CD4-positive, alpha-beta T cell treated with Interleukin-17A for 4 hours (primary cell): ENCODE data around the gene CIROP.

Experiments used
- DNase-seq: peaks from one replicate; pipeline ENCODE4 v3.0.0-alpha.2; 2020; ENCODE audit warnings: mixed read lengths

Gene CIROP, protein sequence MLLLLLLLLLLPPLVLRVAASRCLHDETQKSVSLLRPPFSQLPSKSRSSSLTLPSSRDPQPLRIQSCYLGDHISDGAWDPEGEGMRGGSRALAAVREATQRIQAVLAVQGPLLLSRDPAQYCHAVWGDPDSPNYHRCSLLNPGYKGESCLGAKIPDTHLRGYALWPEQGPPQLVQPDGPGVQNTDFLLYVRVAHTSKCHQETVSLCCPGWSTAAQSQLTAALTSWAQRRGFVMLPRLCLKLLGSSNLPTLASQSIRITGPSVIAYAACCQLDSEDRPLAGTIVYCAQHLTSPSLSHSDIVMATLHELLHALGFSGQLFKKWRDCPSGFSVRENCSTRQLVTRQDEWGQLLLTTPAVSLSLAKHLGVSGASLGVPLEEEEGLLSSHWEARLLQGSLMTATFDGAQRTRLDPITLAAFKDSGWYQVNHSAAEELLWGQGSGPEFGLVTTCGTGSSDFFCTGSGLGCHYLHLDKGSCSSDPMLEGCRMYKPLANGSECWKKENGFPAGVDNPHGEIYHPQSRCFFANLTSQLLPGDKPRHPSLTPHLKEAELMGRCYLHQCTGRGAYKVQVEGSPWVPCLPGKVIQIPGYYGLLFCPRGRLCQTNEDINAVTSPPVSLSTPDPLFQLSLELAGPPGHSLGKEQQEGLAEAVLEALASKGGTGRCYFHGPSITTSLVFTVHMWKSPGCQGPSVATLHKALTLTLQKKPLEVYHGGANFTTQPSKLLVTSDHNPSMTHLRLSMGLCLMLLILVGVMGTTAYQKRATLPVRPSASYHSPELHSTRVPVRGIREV

DNA sequence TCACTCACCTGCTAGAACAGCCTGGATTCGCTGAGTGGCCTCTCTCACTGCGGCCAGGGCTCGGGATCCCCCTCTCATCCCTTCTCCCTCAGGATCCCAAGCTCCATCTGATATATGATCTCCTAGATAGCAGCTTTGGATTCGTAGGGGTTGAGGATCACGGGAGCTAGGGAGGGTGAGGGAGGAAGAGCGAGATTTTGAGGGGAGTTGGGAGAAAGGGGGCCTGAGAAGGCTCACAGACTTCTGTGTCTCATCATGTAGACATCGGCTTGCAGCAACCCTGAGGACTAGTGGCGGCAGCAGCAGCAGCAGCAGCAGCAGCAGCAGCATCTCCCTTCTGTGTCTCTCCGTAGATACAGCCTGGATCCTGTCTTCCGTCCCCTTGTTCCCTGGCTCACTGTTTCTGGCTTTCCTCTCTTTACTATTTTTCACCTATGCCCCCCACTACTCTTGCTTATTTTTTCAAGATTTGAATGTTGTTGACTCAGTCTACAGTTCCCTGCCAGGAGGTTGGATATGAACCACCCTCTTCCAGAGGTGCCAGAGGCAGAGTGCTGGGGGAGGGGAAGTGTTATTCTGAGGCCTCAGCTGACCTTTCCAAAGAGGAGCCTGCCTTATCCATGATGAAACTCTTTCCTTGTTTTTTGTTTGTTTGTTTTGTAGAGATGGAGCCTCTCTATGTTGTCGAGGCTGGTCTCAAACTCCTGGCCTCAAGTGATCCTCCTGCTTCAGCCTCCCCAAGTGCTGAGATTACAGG lies at the start of gene CIROP:
Gene CIROP (minus strand): TSS at position 399 of the 757 bp plus-strand sequence. CDS start 69 bp downstream, at position 330.
- DNase-seq = no peak

DNA sequence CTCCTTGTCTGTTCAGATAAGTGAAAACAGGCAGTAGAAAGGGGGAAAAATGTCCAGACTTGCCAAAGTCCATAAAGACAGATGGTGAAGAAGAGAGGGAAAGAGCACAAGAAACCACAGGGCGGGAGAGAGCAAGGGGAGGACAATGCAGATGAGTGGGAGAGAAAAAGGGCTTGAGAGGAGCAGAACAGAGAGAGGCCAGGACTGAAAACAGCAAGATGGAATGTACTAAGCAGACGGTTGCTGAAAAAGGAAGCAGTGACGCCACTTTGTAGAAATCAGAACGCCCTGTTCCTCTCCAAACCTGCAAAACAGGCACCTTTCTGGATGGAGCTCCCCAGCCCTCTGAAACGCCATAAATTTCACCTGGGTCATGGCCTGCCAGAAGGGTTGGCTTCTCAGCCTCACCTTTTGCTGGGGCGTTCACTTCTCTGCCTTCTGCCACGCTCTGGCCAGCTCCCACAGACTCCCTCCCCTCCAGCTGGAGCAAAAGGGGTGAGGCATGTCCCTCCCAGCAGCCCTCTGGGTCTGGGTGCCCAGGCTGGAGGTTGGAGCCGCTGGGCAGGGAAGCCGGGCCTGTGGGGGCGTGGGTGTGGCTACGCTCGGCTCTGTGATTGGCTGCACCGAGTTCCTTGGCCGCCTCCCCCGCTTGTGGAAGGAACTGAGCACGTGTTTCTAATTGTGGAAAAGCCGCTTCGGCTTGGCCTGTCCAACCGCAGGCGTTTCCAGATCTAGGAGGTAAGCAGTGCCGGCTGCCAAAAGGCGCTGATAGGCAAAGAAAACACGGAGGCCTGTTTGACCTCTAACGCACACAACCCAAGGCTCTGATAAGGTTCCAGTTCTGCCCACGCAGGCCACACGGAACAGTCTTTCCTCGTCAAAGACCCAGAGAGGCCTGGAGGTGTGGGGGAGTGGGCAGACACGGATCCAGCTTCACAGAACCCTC lies 49.3 kb upstream of the CIROP start:
- no peak for DNase-seq

DNA sequence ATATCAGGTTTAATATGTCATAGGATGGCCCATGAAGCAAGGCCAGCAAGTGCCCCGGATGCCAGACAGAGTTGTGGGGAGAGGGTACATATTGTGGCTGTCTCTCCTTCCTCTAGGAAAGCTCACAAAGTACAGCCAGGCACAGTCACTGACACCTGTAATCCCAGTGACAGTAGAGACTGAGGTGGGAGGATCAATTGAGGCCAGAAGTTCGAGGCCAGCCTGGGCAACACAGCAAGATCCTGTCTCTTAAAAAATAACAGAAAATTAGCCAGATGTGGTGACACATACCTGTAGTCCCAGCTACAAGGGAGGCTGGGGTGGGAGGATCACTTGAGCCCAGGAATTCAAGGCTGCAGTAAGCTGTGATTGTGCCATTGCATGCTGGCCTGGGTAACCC lies 46.6 kb upstream of the CIROP start:
- DNase-seq = no peak

DNA sequence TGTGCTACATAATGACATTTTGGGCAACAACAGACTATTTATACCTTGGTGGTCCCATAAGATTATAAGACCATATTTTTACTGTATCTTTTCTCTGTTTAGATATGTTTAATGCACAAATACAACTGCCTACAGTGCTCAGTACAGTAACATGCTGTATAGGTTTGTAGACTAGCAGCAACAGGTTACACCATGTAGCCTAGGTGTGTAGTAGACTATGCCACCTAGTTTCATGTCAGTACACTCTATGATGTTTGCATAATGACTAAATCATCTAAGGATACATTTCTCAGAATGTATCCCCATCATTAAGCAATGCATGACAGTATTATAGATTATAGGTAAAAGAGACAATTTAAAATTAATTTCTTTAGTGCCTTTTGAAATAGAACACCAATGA lies 45.0 kb upstream of the CIROP start:
- DNase-seq = no peak

DNA sequence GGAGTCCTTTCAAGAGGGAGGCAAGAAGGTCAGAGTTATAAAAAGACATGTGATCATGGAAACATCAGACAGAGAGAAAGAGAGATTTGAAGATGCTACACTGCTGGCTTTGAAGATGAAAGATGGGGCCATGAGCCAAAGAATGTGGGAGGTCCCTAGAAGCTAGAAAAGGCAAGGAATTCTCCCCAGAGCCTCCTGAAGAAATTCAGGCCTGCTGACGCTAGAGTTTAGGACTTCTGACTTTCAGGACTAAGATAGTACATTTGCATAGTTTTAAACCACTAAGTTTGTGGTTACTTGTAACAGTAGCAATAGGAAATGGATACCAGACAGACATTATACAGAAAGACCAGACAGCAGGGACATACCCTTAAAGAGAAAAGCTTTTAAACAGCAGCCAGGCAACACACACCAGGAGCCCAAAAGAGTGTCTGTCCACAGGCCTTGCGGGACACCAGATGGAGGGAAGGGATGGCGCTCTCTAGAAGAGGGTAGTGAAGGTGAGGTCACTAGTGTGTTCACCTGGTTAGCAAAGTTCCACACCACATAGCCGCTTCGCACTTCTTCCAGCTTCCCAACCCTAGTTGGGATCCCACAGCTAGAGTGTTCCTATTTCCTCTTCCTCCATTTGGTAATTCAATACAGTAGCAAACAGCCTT lies 43.9 kb upstream of the CIROP start:
- DNase-seq = no peak

DNA sequence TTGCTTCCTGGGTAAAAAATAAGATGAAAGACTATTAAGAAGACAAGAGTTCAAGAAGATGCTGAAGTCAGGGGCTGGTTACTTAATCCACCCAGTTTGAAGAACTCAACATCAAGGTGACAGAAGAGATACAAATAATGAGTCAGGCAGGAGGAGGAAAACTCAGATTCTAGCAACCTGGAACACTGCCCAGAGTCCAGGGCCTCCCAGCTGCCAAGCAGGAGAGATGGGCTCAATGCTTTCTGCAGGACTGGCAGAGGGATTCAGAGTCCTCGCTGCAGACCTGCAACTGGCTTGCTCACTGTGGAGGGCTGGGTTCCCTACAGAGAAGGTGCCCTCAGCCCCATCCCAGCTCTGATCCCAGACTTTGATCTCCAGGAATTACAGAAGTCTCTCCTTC lies 42.9 kb upstream of the CIROP start:
- DNase-seq = no peak

DNA sequence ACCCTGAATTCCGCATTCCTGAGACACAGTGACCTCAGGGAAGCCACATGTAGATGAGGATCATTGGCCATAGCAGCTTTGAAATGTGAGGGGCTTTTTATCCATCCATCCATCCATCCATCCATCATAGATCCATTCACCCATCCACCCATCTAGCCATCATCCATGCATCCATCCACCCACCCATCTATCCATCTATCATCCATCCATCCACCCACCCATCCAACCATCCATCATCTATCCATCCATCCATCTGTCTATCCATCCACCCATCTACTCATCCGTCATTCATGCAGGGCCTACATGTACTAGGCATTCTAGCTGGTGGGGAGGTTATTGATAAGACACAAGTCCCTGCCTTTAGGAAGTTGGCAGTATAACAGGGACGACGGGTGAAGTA lies 42.2 kb upstream of the CIROP start:
- no peak for DNase-seq

DNA sequence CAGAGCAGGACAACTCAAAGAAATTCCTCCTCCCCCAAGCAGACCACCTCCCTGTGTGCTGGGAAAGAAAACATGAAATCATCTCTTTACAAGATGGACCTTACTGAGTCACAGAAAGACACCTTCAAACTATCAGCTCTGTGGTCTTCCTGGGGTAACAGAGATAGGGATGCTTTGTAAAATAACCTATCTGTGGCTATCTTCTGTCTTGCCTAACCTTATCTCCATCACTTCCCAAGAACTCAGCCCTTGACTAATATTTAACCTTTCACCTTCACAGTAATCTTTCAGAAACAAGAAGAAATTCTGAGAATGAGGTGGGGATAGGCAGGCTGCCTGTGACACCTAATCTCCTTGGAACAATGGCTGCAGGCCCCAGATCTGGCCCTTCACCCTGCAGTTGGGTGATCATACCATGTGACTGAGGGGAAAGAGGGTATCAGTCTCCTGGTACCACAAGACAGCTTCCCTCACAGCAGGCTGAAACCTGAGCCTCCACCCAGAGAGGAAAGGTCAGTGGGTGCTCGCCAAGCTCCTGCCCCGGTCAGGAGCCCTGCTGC lies 41.6 kb upstream of the CIROP start:
- DNase-seq = no peak

DNA sequence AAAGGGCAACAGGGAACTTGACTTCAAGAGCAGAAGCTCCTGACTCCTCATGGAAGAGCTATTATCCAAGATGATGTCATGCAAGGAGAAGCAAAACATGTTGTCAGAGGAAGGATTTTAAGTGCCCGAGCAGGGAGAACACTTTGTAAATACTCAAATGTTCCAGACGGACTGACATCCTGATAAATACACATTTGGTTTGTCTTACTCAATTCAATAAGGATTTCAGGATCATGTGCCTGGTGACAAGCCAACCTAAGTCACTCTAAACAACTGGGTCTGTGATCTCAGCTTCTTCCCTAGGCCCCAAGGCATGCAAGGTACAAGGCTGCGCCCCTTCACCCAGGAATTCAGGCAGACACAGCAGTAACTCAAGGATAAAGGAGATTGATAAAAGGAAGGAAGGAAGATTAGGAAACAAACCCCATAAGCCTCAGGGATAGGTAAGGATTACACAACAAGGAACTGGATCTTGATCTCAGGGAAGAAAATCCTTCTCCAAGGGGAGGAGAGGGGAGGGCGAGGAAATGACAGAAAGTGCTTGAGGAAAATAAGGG lies 41.1 kb upstream of the CIROP start:
- DNase-seq = no peak

DNA sequence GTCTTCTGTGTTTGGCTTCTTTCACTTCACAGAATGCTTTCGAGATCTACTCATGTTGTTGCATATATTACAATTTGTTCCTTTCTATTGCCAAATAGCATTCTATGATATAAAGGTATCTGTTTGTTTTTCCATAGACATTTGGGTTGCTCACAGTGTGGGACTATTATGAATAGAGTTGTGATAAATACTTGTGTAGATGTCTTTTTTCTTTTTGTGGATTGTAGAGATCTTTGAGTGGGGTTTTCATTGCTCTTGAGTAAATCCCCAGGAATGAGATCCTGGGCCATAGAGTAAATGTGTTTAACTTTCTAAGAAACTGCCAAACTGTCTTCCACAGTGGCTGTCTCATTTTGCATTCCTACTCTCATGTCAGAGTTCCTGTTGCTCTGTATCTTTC lies 39.1 kb upstream of the CIROP start:
- DNase-seq = no peak

DNA sequence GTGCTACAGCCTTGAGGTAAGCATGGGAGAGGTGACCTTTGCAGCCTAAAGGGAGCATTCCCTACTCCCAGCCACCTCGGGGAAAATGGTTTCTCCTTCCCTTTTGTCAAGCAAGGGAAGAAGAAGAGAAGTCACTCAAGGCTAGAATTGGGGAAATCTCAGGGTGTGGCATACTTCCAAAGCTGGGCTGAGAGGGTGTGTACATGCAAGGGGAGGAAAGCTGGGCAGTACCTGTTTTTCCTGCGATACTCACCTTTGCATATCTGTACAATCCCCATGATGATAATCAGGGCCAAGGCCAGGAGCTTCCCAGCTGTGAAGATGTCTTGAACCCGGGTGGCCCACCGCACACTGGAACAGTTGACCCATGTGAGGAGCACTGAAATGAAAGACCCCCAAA lies 38.0 kb upstream of the CIROP start:
- DNase-seq = no peak

DNA sequence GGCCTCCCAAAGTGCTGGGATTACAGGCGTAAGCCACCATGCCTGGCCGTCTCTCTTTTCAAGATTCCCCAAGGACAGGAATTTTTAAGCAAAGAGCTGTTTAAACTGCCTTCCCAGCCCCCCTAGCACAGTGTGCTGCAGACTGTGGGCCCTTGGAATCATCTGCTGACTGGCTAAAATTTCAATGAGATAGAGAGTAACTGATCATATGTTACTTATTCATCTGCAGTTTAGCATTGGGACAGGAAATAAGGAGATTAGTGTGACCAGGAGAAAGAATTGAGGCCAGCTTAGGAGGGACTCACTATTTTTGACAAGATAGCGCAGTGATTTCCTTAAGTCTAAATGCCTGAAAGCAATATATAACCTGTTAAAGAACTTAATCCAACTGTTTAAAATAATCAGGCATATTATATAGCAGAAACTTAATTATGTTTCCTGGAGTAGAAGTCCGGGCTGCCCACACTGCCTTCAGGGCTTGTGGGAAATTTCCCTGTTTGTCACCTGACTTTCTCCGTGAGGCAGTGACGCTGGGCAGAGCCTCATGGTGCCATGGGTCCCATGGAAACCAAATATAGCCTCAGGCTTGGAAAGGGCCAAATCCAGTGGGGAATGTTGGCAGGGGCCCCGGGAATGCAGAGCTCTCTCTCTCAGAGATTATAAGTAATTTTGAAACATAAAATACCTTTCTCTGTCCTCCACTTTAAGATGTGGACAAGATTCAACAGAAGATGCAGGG lies 37.1 kb upstream of the CIROP start:
- DNase-seq = no peak

DNA sequence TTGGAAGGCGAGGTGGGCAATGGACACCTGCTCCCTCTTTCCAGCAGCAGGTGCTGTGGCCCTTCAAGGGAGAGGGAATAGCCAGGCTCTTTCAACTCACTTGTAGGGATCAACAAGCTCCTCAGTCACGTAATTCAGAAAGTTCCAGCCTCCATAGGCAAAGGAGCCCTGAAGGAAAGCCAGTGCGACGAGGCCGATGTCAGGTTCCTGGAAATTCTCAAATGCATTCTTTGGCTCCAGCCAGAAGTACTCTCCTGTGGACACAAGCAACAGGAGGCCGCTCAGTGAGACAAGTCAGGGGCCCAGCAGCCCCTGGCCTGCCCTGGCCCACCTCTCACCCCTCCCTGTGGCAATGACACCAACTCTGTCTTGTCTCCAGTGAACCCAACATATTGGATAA lies 35.6 kb upstream of the CIROP start:
- DNase-seq = no peak

DNA sequence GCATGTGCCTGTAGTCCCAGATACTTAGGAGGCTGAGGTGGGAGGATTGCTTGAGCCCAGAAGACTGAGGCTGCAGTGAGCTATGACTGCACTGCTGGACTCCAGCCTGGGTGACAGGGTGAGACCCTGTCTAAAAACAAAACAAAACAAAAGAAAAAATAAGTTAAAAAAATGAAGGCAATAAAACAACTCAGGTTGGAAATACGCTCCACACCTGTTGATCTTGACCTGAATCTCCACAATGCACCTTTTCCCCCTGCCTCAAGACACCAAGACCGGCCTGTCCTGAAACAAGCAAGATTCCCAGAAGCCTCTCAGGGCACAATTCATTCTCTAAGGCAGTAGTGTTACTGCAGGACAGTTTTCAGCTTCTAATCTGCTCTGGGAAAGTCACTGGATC lies 35.1 kb upstream of the CIROP start:
- no peak for DNase-seq

DNA sequence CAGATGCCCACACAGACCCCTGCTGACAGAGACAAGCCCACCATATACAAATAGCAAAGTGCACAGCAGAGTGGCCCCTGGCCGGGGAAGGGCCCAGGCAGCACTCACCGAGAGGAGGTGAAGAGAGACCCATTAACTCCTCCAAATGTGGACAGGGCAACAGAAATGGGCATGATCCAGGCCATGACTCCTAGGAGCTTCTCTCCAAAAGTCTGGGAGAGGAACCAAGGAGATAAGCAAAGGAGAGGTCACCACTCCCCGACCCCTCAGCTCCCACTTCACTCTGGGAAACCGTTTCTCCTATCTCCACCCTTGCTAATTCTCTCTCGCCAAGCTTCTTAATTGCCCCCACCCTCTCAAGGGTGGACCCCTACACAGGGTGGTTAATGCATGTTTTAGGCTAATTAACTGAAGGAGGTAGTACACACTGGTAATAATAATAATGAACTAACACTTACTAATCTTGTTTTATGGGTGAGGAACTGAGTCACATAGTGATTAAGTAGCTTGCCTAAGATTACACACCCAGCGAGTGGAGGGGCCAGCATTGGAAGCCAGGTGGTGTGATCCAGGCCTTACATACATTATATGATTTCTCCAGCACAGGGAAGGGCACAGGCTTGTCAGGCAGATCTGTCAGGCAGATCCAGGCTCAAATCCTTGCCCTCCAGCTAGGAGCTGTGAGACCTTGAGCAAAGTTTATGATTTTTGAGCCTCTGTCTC lies 33.2 kb upstream of the CIROP start:
- no peak for DNase-seq

DNA sequence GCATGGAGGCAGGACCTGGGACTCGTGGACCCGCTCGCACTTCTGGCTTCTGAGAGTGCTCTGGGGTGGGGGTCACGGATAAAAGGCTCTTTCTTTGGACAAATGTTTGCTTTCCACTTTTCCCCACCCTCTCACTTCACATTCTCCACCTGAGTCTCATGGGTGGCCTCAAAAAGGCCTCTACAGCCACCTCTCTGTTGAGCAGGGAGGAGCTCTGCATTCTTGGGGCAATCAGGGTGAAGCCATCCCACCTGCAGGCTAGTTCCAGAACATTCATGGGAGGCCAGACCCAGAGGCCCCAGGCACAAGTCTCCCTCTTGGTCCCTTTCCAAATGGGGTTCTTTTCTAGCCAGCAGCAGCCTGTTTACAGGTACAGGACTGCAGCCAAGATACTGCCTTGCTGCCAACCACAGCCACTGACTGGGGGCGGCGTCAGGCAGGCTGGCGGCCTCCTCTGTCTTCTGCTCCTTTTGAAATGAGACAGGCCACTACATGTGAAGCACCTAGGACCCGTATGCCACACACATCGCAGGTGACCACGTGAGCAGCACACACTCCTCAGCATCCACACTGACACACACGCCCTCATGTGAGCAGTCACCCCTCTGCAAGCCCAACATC lies 32.5 kb upstream of the CIROP start:
- no peak for DNase-seq

DNA sequence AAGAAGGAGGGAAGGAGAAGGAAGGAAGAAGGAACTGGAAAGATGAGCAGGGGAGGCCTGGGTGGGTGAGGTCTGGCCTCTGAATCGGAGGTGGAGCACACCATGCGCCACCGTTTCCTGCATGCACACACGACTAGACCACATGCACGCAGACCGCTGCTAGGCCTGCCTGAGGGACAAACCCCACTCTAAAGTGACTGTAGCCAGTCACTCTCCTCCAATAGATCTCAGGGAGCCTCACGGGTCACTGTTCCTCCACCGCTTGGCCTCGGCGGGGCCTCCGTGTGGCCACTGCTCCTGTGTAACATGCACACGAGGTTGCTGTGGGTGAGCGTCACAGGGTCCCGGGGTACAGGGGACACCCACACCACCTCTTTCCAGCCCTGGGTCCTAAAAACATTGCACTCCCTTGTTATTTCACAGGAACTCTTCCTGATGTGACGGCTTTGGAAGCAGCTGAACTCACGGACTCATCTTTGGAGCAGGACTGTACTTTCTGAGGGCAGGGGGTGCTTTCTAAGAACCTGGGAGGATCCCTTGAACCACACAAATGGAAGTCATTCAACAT lies 31.9 kb upstream of the CIROP start:
- no peak for DNase-seq

DNA sequence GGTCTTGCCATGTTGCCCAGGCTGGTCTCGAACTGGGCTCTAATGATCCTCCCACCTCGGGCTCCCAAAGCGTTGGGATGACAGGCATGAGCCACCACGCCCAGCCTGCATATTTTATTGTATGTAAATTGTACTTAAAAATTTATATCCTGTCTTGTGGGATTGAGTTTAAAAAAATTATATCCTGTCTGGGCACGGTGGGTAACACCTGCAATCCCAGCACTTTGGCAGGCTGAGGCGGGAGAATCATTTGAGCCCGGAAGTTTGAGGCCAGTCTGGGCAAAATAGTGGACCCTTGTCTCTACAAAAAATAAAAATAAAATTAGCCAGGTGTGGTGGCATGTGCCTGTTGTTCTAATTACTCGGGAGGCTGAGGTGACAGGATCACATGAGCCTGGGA lies 28.2 kb upstream of the CIROP start:
- DNase-seq = no peak

DNA sequence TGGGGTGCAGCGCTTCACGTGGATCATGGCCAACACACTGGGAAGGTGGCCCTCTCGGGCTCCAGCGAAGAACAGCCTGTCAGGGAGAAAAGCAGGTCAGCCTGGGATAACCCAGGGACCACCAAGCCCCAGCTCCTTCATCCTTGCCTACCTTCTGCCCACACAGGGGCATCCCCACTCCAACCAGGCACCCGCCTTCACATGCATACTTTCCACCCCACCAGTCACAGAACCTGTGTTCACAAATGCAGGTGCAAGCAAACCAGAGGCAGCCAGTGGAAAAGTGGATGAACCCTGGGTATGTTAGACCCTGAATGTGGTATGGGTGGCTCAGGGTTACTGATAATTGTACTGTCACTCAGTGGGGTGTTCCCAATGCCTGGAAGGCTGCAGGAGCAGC lies 26.7 kb upstream of the CIROP start:
- DNase-seq = no peak
